Muscle of back (tissue), 11 donors: ENCODE results near the gene WNT16. TPM values are rescaled to one million over a fixed set of nuclear protein-coding genes. Genes with fewer than 3 reads are reported as not detected.
"Not testable (repeated sequence)": the region's sequence is repeated elsewhere in the genome, so short reads cannot be mapped to it uniquely, and the experiment has no call there.

ENCODE experiments used
- DNase-seq, 3 donors: peaks; one replicate each; pipeline versions ENCODE4 v3.0.0 to v3.0.0-alpha.2; 2013
- polyA plus RNA-seq, 10 donors: library from polyadenylated mRNA; unstranded; fragments of 120-200 nt; gene quantifications; one replicate each; pipeline ENCODE4 v1.2.1, GENCODE V29; 2013; ENCODE audit not compliant: insufficient read length in 10 of 10

WNT16 gene
- polyA plus RNA-seq, 10 donors: 0.07 to 3.2 (median 0.31) TPM

DNA sequence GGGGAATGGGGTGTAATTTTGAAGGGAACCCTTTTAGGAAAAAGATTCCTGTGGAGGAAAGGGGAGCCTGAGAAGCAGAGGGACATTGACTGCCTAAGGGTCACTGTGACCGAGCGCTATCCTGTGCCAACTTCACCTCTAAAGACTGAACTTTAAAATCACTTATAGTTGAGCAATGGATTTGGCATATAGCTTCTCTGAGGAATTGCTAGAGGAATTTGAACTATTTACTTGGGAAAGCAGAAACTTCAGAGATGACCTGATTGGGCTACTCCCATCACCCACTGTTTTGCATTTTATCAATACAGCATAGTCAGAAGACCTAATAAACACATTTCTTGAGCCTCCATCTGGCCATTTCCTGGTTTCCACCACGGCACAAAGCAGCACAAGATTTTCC lies 23.7 kb upstream of the WNT16 start:
- DNase-seq: no peak

DNA sequence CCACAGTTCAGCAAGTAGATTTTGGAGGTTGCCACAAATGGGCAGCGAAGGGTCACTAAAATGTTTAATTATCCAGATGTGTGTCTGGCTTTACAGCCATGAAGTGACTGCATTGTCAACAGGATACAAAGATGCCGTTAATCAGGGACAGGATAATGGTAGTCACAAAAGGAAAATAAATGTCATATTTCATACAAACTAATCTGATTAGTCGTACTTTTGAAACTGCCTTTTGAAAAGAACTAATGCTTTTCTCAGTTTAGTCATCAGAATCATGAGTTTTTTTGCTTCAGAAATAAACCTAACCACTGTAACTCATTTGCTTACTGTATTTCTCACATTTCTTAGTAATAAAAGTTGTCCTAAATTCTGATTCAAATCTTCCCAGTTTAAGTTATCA lies 22.2 kb upstream of the WNT16 start:
- no peak for DNase-seq

DNA sequence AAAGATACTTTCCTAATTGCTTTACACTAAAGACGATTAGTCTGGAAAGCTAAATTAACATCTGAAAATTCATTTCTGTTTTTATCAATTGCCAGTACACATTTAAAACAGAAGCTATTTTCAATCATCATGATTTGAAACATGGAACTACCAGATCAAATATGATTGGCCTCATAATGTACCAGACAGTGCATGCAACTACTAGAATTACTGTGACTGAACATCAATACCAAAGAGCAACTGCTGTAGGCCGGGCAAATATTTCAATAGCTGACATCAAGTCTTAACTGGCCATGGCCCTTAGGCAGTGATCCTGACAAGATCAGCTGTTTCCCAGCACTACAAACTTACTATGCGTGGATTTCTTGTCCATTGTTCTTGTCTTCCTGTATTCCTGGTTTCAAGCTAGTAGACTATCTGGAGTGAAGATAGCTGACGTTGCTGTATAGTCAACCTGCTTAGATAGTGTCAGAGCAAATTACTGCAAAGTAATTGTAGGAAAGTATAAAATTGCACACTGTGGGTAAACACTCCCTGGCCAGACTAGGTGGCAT lies 21.7 kb upstream of the WNT16 start:
- DNase-seq: no peak

DNA sequence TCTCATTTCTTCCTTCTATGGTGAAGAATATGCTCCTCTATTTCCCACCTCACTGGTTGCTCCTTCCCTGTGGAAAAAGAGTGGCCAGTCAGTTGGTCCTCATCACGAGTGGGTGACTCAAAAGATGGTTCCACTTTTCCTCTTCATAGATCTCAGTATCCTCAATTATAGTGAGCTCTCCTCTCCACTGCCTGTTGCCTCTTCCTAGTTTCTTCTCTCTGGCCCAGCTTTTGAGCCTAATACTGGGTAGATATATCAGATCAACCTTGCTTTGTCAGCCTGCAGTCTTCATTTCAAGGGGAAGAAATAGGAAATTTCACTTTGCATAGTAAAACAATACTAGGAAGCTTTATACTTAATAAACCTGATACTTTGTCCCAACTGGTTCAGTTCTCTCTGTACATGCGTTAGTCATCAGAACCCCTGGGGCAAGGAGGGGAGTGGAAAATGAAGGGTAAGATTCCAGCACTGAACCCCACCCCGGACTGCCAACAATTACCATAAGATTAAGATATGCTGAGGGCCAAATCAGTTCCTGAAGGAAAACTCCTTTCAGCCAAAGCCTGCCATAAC lies 15.5 kb upstream of the WNT16 start:
- DNase-seq: no peak

DNA sequence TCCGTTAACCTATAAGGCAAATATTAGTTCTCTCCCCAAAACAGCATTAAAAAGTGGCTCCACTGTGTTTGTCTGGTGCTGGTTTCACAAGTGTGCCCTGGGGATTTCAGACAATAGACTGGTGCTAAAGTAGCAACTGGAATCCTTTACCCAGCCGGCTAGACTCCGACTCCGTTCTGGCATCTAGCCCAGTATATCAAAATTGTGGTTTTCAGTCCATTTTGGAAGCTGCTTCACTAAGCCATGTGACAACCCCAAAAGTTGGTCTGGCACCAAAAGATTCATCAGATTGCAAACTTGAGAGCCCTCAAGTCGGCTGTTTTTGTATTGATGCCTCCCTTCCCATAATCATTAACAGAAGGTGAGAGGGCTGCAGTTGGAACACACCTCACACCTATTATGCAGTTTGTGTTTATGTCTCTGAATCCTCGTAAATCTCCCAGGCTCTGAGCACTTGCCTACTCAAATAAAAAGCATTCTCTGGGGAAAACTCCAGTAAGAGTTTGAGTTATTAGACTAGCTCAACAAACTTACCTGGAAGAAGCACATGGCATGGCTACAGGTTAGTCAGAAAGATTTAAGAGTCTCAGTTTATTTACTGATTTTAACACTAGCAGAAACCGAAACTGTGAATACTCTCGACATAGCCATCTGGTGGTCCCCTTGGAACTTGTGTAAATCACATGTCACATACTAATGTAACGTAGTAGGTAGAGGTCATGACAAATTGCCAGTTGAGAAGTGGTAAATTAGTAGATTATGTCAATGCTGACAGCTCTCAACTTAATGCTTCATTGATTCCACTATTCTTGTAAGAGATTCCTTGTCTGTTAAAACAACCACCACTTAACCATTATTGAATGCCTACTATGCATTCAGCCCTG lies 14.8 kb upstream of the WNT16 start:
- DNase-seq: no peak

DNA sequence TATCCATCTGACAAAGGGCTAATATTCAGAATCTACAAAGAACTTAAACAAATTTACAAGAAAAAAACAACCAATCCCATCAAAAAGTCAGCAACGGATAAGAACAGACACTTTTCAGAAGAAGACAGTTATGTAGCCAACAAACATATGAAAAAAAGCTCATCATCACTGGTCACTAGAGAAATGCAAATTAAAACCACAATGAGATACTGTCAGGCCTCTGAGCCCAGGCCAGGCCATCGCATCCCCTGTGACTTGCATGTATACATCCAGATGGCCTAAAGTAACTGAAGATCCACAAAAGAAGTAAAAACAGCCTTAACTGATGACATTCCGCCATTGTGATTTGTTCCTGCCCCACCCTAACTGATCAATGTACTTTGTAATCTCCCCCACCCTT lies 13.6 kb upstream of the WNT16 start:
- DNase-seq: not testable (repeated sequence)

DNA sequence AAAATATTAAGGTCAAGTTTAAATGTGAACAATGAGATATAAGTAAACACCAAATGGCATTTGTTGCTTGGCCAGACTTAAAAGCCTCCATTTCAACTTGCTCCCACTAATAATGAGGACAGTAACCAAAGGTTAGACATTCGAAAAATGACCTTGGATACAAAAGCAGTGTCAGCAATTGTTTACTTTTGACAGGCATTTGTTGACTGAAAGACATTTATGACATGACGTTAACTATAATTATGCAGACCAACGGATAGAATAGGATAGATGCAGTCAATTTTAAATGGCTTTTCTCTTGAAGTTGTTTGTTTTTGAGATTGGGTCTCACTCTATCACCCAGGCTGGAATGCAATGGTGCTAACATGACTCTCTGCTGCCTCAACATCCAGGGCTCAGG lies 6.3 kb upstream of the WNT16 start:
- DNase-seq: no peak

DNA sequence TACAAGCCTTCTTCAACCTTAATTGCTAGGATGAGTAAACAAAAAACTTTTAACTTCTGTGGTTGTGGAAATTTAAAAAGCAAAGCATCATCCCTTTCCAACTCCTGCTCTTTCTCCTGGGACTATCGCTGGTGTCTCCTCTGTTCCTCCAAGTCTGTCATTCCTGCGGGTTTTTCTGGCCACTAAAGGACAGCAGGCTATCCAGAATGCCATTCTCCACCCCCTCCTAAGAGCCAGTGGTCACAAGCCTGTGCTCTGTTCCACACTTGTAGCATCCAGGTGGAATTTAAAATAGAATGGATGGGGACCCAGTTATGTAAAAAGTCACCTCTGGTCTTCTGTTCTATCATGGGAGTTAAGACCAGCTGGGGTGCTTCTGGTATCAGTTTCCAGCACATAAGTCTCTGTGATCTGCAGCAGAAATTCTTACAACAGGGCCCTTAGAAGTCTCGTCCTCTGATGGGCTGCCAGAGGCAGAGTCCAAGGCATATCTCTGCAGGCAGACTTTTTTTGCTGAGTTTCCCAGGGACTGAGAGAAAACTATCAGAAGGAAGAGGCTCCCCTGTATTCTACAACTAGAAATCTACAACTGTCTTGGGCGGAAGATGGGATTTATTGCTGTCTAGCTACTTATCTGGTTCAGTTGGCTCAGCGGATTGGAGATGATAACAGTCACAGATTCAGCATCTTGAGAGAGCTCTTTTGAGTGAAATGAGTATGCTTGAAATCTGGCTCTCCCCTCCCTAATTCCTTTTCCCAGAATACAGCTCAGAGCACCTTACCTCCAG lies 5.1 kb upstream of the WNT16 start:
- no peak for DNase-seq

DNA sequence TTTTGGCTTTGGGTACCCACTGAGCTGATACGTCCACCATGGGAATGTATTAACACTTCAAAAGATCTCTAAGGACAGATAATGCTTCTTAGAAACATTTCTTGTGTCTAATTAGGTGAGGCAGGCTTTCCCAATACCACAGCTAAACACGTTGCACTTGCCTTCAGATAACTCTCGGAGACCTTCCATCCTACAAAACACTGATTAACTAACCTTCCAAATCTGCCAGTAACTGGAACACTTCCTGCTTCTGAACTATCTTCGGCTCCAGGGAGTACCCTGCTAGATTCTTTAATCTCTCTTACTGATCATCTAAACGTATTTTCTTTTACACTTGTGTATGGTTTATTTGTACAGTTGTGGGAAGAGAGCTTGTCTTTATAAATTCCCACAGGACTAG lies 1.1 kb upstream of the WNT16 start:
- DNase-seq: no peak

DNA sequence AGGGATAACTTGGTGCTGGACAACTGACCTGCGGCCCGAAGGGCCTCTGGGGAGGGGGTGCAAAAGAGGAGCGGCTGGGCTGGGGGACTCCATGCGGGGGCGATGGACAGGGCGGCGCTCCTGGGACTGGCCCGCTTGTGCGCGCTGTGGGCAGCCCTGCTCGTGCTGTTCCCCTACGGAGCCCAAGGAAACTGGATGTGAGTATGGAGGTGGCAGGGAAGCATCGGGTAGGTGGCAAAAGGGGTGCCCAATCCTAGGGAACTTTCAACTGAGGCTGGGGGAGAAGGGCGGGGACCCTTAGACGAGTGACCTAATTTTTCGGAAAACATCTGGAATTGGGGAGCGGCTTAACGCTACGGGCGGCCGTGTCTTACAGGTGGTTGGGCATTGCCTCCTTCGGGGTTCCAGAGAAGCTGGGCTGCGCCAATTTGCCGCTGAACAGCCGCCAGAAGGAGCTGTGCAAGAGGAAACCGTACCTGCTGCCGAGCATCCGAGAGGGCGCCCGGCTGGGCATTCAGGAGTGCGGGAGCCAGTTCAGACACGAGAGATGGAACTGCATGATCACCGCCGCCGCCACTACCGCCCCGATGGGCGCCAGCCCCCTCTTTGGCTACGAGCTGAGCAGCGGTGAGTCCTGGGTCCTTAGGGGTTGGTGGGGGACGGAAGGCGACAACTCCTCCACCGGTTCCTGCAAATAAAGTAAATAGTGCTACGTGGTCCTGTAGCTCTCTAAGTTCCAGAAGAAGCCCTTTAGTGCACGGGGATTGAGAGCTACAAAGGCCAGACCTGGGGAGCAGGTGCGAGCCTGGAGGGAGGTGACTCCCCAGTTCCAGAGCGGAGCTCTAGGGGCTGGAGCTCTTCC lies 622 bp downstream of the WNT16 start:
- DNase-seq: peak in 1 of 3 donors; percentile 40

DNA sequence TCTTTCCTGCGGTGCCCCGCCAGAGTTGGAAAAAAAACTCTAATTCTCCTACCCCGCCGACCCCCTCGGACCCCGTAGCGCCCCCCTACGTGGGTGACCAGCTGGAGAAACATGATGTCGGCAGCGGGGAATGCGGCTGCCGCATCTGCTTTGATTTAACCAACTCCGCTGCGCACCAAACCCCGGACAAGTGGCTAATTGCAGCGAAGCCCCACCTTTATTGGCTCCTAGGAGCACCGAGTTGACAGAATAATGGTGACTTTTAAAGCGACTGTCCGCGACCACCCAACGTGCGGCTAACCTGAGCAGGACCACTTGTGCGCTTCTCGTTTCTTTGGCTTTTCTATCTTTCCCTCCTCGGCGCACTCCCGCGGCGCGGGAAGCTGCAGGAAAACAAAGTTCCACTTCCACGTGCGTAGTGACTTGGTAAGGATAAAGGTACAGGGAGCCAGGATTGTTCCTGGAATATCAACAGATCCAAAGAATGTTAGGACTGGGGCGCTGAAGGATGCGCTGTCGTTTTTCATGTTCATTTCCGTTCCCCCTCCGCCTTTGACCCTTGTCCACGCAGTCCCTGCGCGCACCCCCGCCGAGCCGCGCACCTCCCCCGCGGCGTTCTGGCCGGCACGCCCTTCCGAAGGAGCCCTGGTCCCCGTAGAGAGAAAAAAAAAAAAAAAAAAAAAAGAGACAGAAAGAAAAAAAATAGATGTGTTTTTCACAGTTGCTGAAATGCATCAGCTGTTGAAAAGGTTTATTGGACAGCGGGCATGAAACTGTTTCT lies 1.4 kb downstream of the WNT16 start:
- DNase-seq: peak in 1 of 3 donors; percentile 68

DNA sequence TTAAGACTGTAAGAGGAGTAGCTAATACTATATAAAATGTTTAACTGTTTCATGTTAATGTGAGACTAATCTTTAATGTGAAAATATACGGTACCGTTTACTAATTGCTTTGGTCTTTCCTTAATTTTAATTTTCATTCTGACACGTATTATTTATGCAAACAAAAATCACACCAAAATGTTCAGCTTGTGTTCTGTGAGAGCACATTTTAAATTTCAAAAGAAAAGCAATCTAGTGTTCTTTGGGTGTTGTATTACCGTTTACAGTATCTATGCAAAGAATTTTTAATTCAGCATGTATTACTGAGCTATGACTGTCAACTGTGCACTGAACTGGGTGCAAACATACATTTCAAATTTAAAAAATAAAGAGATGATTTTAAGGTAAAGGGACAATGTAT lies 2.2 kb downstream of the WNT16 start:
- no peak for DNase-seq

DNA sequence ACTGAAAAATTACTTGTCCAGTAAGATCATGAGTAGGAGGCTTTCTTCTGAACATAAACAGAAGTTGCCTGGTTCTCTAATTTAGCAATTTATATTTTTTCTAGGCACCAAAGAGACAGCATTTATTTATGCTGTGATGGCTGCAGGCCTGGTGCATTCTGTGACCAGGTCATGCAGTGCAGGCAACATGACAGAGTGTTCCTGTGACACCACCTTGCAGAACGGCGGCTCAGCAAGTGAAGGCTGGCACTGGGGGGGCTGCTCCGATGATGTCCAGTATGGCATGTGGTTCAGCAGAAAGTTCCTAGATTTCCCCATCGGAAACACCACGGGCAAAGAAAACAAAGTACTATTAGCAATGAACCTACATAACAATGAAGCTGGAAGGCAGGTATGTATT lies 2.8 kb downstream of the WNT16 start:
- no peak for DNase-seq

DNA sequence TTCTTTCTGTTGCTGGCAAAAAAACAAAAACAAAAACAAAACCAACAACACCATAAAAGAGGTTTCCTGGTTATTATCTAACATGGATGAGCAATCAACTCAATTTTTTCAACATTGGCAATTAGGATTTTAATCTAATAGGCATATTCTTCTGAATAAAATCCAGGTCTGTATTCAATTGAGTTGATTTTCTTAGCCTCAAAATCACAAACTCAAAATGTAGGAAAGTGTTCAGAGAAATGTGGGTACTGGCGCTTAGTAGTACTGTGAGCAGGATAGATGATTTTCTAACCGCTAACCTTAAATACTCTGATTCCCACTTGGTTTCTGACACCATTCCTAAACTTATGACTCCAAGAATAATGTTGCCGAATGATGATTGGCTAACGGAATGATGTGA lies 5.6 kb downstream of the WNT16 start:
- no peak for DNase-seq

DNA sequence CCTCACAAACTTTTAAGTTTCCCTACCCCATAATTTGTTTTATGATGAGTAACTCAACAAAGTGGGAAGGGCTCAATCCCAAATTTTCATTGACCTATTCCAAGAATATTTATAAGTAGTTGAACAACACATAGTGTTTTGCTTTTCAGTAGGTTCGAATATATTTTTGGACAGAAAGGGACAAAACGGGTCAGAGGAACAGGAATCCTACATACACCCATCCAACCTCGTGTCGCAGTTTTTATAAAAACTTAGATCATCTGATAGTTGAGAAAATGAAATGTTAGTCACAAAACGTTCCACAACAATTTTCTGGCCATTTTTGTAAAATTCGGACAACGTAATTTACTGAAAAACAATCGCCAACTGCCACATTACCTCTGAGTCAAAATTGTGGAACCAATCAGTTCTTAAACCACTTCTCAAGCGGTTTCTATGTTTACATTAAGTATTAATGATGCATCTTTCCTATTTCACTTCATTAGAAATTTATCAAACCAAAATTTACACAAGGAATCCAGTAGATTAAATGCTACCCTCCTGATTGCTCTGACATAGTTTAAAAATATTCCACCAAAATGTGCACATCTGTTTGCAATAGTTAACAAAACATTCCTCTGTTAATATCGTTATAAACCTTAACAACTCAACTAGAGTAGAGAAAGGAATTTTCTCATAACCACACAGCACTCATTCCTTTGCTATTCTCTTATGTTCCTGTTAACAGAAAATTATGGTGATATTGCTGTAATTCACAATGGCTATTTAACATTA lies 6.3 kb downstream of the WNT16 start:
- DNase-seq: no peak

DNA sequence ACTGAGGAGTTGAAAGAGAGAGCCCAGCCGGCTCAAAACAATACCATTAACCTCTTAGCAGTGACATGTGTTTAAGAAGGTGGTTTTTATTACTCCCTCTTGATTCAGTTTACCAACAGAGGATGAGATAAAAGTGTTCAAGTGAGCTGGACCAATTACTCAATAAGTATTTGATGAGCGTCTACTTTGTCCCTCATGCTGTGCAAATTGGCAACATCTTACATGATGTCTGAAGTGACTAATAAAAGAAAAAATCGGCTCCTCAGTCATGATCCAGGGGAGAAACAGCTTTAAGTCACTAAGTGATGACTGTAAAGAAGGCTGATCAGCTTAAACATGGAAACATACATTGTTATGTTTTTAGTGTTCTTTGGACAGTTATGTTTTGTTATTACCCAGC lies 7.8 kb downstream of the WNT16 start:
- DNase-seq: no peak

DNA sequence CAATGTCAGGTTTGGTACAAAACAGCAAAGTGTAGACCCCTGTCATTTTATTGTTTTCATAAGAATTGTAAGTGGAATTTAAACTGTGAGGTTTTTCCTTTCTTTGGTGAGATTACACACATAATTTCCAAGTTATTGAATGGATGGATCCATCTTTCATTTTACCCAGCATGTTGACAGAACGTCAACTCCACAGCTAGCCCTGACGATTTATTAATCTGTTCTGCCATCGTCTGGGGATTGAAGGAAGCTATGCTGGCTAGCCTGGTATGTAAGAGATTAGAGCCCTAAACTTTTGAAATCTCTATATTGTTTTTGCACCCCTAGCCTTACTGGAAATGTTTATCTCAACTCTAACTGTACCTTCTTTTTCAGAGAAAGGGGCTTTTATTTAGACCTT lies 8.6 kb downstream of the WNT16 start:
- DNase-seq: peak in 1 of 3 donors; percentile 25

DNA sequence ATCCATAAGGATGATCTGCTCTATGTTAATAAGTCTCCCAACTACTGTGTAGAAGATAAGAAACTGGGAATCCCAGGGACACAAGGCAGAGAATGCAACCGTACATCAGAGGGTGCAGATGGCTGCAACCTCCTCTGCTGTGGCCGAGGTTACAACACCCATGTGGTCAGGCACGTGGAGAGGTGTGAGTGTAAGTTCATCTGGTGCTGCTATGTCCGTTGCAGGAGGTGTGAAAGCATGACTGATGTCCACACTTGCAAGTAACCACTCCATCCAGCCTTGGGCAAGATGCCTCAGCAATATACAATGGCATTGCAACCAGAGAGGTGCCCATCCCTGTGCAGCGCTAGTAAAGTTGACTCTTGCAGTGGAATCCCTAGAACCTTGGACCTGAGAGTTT lies 10.3 kb downstream of the WNT16 start:
- DNase-seq: no peak

DNA sequence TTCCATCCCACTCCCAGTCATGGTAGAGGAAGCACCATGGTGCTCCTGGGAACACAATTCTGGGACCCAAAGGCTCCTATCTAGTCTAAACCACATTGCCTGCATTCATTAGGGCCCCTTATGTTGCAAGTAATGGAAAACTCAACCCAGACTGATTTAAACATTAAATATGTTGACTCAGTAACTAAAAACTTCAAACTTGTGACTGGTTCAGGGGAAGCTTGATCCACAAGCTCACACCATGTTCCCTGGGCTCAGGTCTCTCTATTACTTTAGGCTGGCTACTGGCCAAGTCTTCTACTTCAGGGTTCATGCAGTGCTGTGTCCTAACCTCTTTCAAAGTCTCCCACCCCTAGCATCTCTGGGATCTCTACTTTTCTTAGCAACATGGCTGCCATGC lies 13.1 kb downstream of the WNT16 start:
- DNase-seq: no peak

DNA sequence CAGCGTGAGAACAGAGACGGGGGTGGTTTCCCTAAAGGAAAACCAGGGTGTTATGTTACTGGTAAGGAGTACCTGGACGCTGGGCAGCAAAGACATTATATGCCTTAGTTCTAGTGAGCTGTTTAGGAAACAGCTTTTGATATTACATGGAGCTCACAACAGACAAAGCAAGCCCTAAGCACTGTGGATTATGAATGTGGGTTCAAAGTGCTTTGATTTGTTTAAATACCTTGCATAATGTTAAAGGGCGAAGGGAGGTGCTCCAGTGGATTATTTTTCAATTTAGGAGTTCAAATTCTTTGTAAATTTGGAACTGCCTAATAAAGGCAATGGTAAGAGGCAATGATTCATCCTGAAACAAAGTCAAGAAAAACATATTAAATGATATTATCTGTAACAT lies 13.8 kb downstream of the WNT16 start:
- no peak for DNase-seq
